DMS153 treated with DMSO at 0.1 percent for 48 hours (cell line): Measurements from ENCODE around the gene ASH1L.
"Not testable (repeated sequence)": the region's sequence is repeated elsewhere in the genome, so short reads cannot be mapped to it uniquely, and the experiment has no call there.

ENCODE experiments used
- DNase-seq: peaks from one replicate; lab custom pipeline; 2025; ENCODE audit not compliant: unreplicated experiment; lab: John Stamatoyannopoulos, UW

The ASH1L gene

GRCh38 chr1:155453141-155453540, 109.5 kb downstream of the ASH1L start:
- DNase-seq = no peak

DNA sequence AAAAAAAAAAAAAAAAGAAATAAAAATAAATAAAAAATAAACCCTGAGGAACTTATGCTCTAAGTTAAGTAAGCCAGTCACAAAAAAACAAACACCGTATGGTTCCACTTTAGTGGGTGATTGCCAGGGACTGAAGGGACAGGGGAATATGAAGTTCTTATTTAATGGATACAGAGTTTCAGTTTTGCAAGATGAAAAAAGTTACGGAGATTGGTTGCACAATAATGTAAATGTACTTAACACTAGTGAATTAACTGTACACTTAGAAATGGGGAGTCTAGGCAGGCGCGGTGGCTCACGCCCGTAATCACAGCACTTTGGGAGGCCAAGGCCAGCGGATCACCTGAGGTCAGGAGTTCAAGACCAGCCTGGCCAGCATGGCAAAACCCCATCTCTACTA, 111.4 kb downstream of the ASH1L start:
- no peak for DNase-seq

GRCh38 chr1:155442431-155442830, 120.2 kb downstream of the ASH1L start:
- DNase-seq = not testable (repeated sequence)

DNA sequence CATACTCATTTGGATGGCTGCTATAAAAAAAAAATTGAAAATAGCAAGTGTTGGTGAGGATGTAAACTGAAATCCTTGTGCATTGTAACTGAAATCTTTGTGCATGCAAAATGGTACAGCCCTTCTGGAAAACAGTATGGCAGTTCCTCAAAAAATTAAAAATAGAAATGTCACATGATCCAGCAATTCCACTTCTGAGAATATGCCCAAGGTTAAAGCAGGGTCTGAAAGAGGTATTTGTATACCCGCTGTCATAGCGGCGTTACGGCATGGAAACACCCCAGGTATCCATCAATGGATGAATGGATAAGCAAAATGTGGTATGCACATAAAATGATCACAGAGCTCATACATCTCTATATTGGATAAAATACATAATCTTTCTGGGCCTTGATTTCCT, 125.2 kb downstream of the ASH1L start:
- no peak for DNase-seq

DNA sequence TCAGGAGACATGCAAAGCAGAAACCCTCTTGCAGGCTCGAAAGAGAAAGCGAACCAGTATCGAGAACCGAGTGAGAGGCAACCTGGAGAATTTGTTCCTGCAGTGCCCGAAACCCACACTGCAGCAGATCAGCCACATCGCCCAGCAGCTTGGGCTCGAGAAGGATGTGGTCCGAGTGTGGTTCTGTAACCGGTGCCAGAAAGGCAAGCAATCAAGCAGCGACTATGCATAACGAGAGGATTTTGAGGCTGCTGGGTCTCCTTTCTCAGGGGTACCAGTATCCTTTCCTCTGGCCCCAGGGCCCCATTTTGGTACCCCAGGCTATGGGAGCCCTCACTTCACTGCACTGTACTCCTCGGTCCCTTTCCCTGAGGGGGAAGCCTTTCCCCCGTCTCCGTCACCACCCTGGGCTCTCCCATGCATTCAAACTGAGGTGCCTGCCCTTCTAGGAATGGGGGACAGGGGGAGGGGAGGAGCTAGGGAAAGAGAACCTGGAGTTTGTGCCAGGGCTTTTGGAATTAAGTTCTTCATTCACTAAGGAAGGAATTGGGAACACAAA, 128.7 kb downstream of the ASH1L start:
- DNase-seq = not testable (repeated sequence)

GRCh38 chr1:155433128-155433830, 129.3 kb downstream of the ASH1L start:
- not testable (repeated sequence) for DNase-seq

GRCh38 chr1:155424091-155424490, 138.5 kb downstream of the ASH1L start:
- no peak for DNase-seq

GRCh38 chr1:155420788-155421187, 141.8 kb downstream of the ASH1L start:
- DNase-seq = no peak

GRCh38 chr1:155411840-155412239, 150.8 kb downstream of the ASH1L start:
- not testable (repeated sequence) for DNase-seq

DNA sequence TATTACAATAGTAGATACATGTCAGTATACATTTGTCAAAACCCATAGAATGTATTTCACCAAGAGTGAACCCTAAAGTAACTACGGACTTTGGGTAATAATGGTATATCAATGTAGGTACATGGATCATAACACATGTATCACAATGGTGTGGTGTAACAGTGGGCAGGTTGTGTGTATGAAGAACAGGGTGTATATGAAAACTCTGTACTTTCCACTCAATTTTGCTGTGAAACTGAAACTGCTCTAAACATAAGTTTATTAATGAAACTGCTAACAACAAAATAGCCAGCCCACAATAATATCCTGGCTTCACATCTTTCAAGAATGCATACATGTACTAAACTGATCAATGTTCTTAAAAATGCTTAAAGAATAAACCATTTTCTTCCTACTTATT, 151.7 kb downstream of the ASH1L start:
- DNase-seq = no peak

DNA sequence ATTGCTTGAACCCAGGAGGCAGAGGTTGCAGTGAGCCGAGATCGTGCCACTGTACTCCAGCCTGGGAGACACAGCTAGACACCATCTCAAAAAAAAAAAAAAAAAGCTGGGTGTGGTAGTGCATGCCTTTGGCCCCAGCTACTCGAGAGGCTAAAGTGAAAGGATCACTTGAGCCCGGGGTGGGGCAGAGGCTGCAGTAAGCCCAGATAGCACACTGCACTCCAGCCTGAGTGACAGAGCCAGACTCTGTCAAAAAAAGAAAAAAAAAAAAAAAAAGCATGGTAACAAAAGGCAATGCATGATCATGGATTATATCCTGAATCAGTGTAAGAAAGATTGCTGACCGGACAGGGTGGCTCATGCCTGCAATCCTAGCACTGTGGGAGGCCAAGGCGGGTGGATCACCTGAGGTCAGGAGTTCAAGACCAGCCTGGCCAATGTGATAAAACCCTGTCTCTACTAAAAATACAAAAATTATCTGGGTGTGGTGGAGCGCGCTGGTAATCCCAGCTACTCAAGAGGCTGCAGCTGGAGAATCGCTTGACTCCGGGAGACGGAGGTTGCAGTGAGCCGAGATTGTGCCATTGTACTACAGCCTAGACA, 165.6 kb downstream of the ASH1L start:
- DNase-seq = no peak

DNA sequence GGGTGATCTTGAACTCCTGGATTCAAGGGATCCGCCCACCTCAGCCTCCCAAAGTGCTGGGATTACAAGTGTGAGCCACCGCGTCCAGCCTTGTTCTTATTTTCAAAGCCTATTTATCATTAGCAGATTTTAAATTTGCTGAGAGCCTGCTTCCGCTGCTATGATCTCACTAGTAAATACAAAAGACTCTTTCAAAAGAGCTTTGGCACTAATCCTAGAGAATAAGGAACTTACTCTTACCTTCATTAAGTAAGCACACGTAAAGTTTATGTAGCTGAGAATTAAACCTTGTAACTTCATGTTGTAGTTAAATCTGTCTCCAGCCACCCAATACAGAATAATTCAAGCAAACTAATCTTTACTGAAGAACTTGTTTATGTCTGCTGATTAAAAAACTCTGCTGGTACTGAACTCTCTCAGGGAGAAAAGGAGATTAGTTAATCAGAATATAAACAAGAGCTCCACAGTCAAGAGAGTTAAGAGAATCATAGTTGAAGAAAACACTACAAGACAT, 169.6 kb downstream of the ASH1L start:
- no peak for DNase-seq

DNA sequence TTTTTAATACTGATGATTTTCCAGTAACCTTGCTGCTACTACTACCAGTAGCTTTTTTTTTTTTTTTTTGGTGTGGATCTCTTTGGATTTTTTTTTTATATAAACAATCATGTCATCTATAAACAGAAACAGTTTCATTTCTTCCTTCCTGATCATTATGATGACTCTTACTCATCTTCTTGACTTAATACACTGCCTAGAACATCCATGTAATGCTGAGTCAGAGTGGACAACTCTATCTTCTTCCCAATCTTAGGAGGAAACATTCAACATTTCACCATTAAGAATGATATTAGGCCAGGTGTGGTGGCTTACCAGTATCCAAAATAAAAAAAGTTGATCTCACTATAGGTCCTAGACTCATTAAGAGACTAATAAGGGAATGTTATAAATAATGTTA, 172.8 kb downstream of the ASH1L start:
- no peak for DNase-seq

DNA sequence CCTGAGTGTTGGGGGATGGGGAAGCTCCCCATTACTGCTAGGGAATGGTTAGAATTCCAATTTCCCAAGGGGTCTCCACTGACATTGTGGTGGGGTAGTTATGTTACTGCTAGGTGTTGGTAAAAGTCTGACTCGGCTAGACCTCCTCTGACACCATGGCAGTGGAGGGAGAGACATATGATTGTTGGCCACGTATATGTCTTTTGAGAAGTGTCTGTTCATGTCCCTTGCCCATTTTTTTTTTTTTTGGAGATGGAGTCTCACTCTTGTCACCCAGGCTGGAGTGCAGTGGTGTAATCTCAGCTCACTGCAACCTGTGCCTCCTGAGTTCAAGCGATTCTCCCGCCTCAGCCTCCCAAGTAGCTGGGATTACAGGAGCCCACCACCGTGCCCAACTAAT, 176.8 kb downstream of the ASH1L start:
- DNase-seq = not testable (repeated sequence)

DNA sequence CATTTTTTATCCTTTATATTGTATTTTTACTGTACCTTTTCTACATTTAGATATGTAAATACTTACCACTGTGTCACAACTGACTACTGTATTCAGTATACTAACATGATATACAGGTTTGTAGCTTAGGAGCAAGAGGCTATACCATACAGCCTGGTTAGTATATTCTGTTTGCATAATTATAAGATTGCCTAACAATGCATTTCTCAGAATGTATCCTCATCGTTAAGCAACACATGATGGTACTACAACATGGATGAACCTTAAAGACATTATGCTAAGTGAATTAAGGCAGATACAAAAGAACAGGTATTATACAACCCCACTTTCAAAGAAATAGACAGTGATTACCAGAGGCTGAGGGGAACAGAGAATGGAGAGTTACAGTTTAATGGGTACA, 179.2 kb downstream of the ASH1L start:
- no peak for DNase-seq

DNA sequence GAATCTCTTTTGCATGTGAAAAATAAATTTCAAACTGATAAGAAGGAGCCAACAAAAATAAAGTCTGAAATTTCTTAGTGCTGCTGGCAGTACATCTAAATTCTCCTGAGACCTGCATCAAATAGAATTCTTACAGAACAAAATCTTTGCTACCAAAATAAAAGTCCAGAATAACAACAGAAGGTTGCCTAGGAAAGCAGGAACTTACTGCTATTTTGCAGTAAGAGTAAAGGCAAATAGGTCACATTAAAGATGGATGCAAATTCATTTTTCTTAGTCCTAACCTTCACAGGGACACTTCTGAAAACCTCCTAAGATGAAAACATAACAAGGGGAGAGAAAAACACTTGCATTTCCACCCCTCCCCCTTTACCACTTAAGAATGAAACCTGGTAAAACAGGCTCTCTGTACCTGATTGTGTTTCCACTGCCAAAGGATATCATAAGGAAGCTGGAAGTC, 182.9 kb downstream of the ASH1L start:
- DNase-seq = no peak

DNA sequence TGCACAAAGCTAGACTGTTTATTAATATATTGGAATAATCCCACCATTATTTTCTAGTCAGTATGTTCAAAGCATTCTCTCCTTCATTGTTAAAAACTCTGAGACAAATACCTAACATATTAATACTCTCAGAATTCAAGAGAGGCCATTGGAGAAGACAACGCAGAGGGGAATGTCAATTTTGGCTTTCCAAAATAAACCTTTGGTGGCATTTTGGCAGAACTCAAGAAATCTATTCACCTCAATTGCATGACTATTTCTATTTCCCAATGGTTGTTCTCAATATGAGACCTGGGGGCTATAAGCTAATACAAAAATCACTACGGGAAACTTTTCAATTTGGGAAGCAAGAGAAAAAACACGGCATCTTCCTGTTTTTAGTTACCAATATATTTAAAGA, 183.4 kb downstream of the ASH1L start:
- DNase-seq = no peak

DNA sequence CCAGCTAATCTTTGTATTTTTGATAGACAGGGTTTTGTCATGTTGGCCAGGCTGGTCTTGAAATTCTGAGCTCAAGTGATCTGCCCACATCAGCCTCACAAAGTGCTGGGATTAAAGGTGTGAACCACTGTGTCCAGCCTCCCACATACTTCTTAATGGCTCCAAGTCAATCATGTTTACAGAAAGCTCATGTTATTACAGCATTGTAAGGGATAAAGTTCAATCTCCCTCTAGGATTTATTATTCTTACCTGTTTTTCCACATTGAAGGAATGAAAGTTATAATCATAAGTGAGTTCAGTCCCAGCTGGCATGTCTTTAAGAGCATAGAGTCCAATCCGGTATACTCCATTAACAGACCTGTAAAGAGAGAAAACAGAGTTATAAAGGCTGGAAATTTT, 202.6 kb downstream of the ASH1L start:
- DNase-seq = no peak

DNA sequence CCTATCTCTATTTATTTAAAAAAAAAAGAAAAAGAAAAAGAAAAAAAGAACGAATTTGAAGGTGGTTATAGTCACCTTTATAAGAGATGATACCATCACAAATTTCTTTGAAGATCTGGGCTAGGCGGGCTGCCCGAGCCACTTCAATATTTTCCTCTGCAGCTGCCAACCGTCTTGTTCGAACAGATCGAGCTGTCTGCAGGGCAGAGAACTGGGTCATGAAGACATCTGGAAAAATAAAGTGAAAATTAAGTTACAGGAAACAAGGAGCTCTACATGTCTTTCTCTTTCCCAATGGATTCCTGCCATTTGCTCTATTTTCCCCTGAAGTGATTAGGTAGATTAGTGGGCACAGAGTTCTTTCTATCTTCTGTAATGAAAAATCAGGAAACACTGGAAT, 210.0 kb downstream of the ASH1L start:
- DNase-seq = no peak

GRCh38 chr1:155342842-155343241, 219.8 kb downstream of the ASH1L start:
- no peak for DNase-seq

DNA sequence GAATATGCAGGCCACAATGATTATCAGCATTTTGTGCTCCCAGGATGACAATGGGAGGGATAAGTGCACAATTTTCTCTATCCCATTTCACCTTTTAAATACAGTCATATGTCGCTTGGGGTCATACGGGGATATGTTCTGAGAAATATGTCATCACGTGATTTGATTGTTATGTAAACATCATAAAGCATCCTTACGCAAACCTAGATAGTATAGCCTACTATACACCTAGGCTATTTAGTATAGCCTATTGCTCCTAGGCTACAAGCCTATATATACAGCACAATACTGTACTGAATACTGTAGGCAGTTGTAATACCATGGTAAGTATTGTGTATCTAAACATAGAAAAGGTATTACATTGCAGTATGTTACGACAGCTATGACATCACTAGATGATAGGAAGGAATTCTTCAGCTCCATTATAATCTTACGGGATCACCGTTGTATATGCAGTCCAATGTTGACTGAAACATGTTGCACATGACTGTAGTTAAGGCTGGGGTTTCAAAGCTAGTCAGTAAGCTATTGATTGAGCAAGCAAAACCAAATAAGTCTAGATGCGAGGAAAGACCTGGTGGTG, 223.0 kb downstream of the ASH1L start:
- no peak for DNase-seq

DNA sequence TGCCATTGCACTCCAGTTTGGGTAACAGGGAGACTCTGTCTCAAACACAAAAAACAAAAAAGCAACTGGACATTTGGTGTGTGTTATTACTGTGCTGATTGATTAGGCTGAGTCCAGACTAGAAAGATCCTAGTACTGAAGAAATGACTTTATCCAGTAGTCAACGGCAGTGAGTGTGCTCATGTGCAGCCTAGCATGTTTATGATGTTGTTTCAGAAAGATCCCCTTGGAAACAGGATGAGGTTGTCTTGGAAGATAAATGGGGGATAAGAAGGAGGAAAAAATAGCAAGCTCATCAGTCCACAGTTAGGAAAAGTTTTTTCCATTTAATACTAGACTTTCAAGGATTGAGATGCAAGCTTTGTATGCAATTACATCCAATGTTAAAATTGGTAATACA, 227.6 kb downstream of the ASH1L start:
- no peak for DNase-seq
